H9 (cell line): ENCODE data around the gene FBLN2. TPM values are rescaled to one million over a fixed set of nuclear protein-coding genes. Genes with fewer than 3 reads are reported as not detected.

Experiments used
- DNase-seq: peaks from one replicate; pipeline ENCODE4 v3.0.0-alpha.2; 2017
- H2AFZ ChIP-seq: one replicate; pipeline ENCODE4 v1.6.1; 2013; ENCODE audit warnings: mild to moderate bottlenecking, low read length, control low read depth, moderate library complexity
- H2AK5ac ChIP-seq: 2 replicates; pipeline ENCODE4 v1.6.1; 2013; ENCODE audit warnings: low read length, control low read depth, mixed read lengths; ENCODE audit not compliant: insufficient read length
- H2BK120ac ChIP-seq: one replicate; pipeline ENCODE4 v1.6.1; 2013; ENCODE audit warnings: low read depth, mild to moderate bottlenecking, low read length, control low read depth, inconsistent platforms; ENCODE audit not compliant: poor library complexity, severe bottlenecking
- H2BK12ac ChIP-seq: 2 replicates; pipeline ENCODE4 v1.6.1; 2013; ENCODE audit warnings: low read length, control low read depth, mixed read lengths, low read depth; ENCODE audit not compliant: insufficient read length
- H2BK15ac ChIP-seq: 2 replicates; pipeline ENCODE4 v1.6.1; 2013; ENCODE audit warnings: low read depth, low read length, control low read depth
- H2BK20ac ChIP-seq: one replicate; pipeline ENCODE4 v1.6.1; 2013; ENCODE audit warnings: low read depth, mild to moderate bottlenecking, low read length, control low read depth, inconsistent platforms; ENCODE audit not compliant: poor library complexity, severe bottlenecking
- H2BK5ac ChIP-seq: 2 replicates; pipeline ENCODE4 v1.6.1; 2013; ENCODE audit warnings: low read length, control low read depth, mixed read lengths; ENCODE audit not compliant: insufficient read length
- H3K14ac ChIP-seq: 2 replicates; pipeline ENCODE4 v1.6.1; 2013; ENCODE audit warnings: low read length, control low read depth; ENCODE audit not compliant: insufficient read depth
- H3K18ac ChIP-seq: 2 replicates; pipeline ENCODE4 v1.6.1; 2013; ENCODE audit warnings: low read depth, mild to moderate bottlenecking, mixed read lengths, low read length, control low read depth; ENCODE audit not compliant: insufficient read length
- H3K23ac ChIP-seq: 2 replicates; pipeline ENCODE4 v1.6.1; 2013; ENCODE audit warnings: low read length, control low read depth, mixed read lengths, low read depth; ENCODE audit not compliant: insufficient read length
- H3K23me2 ChIP-seq: 2 replicates; pipeline ENCODE4 v1.6.1; 2013; ENCODE audit warnings: low read depth, mild to moderate bottlenecking, mixed read lengths, low read length, control low read depth; ENCODE audit not compliant: insufficient read length, poor library complexity, severe bottlenecking
- H3K27ac ChIP-seq: 2 replicates; pipeline ENCODE4 v1.5.1; 2013; ENCODE audit warnings: low read length, control low read depth, mixed read lengths, low read depth; ENCODE audit not compliant: insufficient read length
- H3K27me3 ChIP-seq: 2 replicates; pipeline ENCODE4 v1.6.1; 2013; ENCODE audit warnings: low read length, control low read depth, inconsistent platforms; ENCODE audit not compliant: insufficient read depth
- H3K4ac ChIP-seq: 2 replicates; pipeline ENCODE4 v1.6.1; 2013; ENCODE audit warnings: low read depth, mild to moderate bottlenecking, control low read depth, inconsistent platforms, low read length, moderate library complexity
- H3K4me1 ChIP-seq: 2 replicates; pipeline ENCODE4 v1.6.1; 2013; ENCODE audit warnings: low read length, control low read depth, inconsistent platforms; ENCODE audit not compliant: insufficient read depth
- H3K4me2 ChIP-seq: 2 replicates; pipeline ENCODE4 v1.6.1; 2013; ENCODE audit warnings: low read length, control low read depth, mixed read lengths; ENCODE audit not compliant: insufficient read length, insufficient read depth
- H3K56ac ChIP-seq: 2 replicates; pipeline ENCODE4 v1.6.1; 2013; ENCODE audit warnings: low read depth, mild to moderate bottlenecking, mixed read lengths, low read length, control low read depth; ENCODE audit not compliant: insufficient read length
- H3K79me1 ChIP-seq: 2 replicates; pipeline ENCODE4 v1.6.1; 2013; ENCODE audit warnings: low read depth, mild to moderate bottlenecking, moderate library complexity, low read length, control low read depth, inconsistent platforms; ENCODE audit not compliant: insufficient read depth, poor library complexity, severe bottlenecking
- H3K79me2 ChIP-seq: 2 replicates; pipeline ENCODE4 v1.6.1; 2013; ENCODE audit warnings: low read length, control low read depth, inconsistent platforms; ENCODE audit not compliant: insufficient read depth
- H3K9ac ChIP-seq: 2 replicates; pipeline ENCODE4 v1.6.1; 2013; ENCODE audit warnings: low read length, control low read depth, mixed read lengths; ENCODE audit not compliant: insufficient read length; ENCODE audit errors: extremely low read depth
- H3K9me3 ChIP-seq: one replicate; pipeline ENCODE4 v1.6.1; 2013; ENCODE audit warnings: low read depth, low read length, inconsistent platforms; ENCODE audit not compliant: control insufficient read depth
- H3T11ph ChIP-seq: one replicate; pipeline ENCODE4 v1.6.1; 2013; ENCODE audit warnings: mild to moderate bottlenecking, low read length, control low read depth, inconsistent platforms
- H4K20me1 ChIP-seq: one replicate; pipeline ENCODE4 v1.6.1; 2013; ENCODE audit not compliant: control insufficient read depth, insufficient read length, insufficient read depth
- H4K5ac ChIP-seq: 2 replicates; pipeline ENCODE4 v1.6.1; 2013; ENCODE audit warnings: low read depth, mild to moderate bottlenecking, mixed read lengths, low read length, control low read depth; ENCODE audit not compliant: insufficient read length
- H4K8ac ChIP-seq: replicated peaks from 2 replicates; pipeline ENCODE4 v1.6.1; 2013; ENCODE audit warnings: low read length, control low read depth, mixed read lengths, low read depth; ENCODE audit not compliant: insufficient read length
- H4K91ac ChIP-seq: 2 replicates; pipeline ENCODE4 v1.6.1; 2013; ENCODE audit warnings: low read depth, mild to moderate bottlenecking, moderate library complexity, mixed read lengths, low read length, control low read depth; ENCODE audit not compliant: insufficient read length
- H3K27ac Mint-ChIP-seq, 3 experiments: 2 replicates in 2 of 3; 3 replicates in 1 of 3; pipeline ENCODE4 v1.8.0; 2020 to 2021; ENCODE audit warnings: mixed read lengths in 3 of 3, mild to moderate bottlenecking in 1 of 3, moderate library complexity in 1 of 3
- H3K27me3 Mint-ChIP-seq: 2 replicates; pipeline ENCODE4 v1.8.0; 2021; ENCODE audit warnings: low read depth, mild to moderate bottlenecking, moderate library complexity, mixed read lengths
- H3K36me3 Mint-ChIP-seq, 3 experiments: 2 replicates in 2 of 3; 3 replicates in 1 of 3; pipeline ENCODE4 v1.8.0; 2020 to 2021; ENCODE audit warnings: low read depth in 3 of 3, mixed read lengths in 3 of 3; ENCODE audit not compliant: insufficient read depth in 1 of 3
- H3K4me1 Mint-ChIP-seq, 2 experiments: 2 replicates each; pipeline ENCODE4 v1.8.0; 2020; ENCODE audit warnings: mixed read lengths in 2 of 2
- H3K4me3 Mint-ChIP-seq, 2 experiments: 2 replicates in 1 of 2; 3 replicates in 1 of 2; pipeline ENCODE4 v1.8.0; 2020 to 2021; ENCODE audit warnings: mild to moderate bottlenecking in 2 of 2, mixed read lengths in 2 of 2, moderate library complexity in 1 of 2
- H3K9me3 Mint-ChIP-seq, 2 experiments: 2 replicates in 1 of 2; 3 replicates in 1 of 2; pipeline ENCODE4 v1.8.0; 2020; ENCODE audit warnings: mild to moderate bottlenecking in 2 of 2, mixed read lengths in 2 of 2, moderate library complexity in 1 of 2
- CTCF ChIP-seq: fragments of 200-600 bp; sonication (generic); conservative IDR thresholded peaks from 3 replicates; pipeline ENCODE4 v1.8.0; 2021; ENCODE audit warnings: antibody characterized with exemption, mild to moderate bottlenecking
- whole genome bisulfite sequencing: extraction: QIAGEN DNeasy Blood & Tissue Kit; methylation state at CpG from one replicate; pipeline ENCODE4 v1.1.7; 2013; ENCODE audit warnings: missing lambda C conversion rate, low lambda C conversion rate, mixed read lengths; ENCODE audit not compliant: insufficient read length; ENCODE audit errors: extremely low coverage; 5-methylcytosine and 5-hydroxymethylcytosine counted together
- total RNA-seq: library from RNA; stranded (reverse); gene quantifications from 2 replicates; pipeline ENCODE4 v1.2.1, GENCODE V29; 2021

Gene FBLN2
- total RNA-seq, 1 experiment from 2014 or later: 11.8 TPM

DNA sequence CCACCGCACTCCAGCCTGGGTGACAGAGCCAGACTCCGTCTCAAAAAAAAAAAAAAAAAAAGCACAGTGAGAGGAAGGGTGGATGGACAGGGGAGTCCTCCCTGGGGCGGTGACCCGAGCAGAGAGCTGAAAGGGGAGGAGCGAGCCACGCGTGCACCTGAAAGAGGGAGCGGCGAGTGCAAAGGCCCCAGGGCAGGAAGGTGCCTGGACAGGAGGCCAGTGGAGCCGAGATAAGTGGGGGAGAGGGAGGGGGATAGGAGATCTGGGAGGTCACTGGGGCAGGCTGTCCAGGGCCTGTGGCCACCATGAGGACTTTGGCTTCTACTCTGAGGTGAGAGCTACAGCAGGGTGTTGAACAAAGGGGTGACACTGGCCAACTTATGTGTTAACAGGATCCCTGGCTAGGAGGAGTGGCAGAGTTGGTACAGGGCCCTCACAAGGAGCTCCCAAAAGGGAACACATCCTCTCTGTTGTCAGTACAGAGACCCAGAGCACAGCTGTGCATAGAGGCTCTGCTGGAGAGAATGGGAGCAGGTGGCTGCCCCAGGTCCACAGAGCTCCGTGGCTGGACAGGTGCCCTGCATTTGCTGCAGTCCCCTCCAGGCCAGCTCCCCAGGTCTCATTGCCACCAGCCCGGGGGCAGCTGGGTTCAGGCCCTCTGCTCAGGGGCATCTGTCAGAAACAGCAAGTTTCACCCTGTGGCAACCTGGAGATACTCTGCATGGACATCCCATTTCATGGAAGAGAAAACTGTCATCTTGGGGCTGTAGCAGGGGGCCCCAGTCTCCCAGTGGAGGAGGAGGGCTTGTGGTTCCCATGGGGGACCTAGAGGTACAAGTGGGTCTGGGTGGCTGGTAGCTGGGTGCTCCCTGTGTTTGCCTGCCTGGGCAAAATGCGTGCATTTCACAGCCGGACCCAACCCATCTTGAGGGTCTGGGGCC is 28.5 kb downstream of the FBLN2 start:
- no peaks in the 10 kb centered on the region for H3K79me2 ChIP-seq
- H3K27ac Mint-ChIP-seq: 0 out of 7 replicates have a peak overlapping the region, but pooled peaks of 1 of the 3 experiments have one; percentile 77
- no peaks in the 10 kb centered on the region for H3K9me3 Mint-ChIP-seq
- no peak overlapping the region for H3K14ac ChIP-seq
- no peak overlapping the region for H3K18ac ChIP-seq
- no peak overlapping the region for H2AK5ac ChIP-seq
- peaks cover 5% of the 10 kb centered on the region; the same call in 1 of the 2 replicates for H3K4me1 ChIP-seq
- no peak overlapping the region for H3K4me2 ChIP-seq
- no peak overlapping the region for H4K91ac ChIP-seq
- H3K23me2 ChIP-seq: no peaks in the 10 kb centered on the region
- WGBS: no CpG with 5 or more reads among the region's 14 CpGs
- no peak overlapping the region for H3K9ac ChIP-seq
- no peak overlapping the region for H2BK15ac ChIP-seq
- H4K20me1 ChIP-seq: no peaks in the 10 kb centered on the region
- no peak overlapping the region for H3T11ph ChIP-seq
- no peak overlapping the region for H3K23ac ChIP-seq
- H3K36me3 Mint-ChIP-seq: no peaks in the 10 kb centered on the region
- H3K4me1 Mint-ChIP-seq: peaks cover 20 to 24% of the 10 kb centered on the region in 2 experiments
- H2AFZ ChIP-seq: no peak overlapping the region
- no peaks in the 10 kb centered on the region for H3K79me1 ChIP-seq
- no peak overlapping the region for H3K27ac ChIP-seq
- H3K27me3 Mint-ChIP-seq: no peaks in the 10 kb centered on the region; the same call in 1 of the 2 replicates
- TF ChIP-seq CTCF: no peak
- H4K8ac ChIP-seq: no peak overlapping the region
- H3K4me3 Mint-ChIP-seq: no peak overlapping the region
- H4K5ac ChIP-seq: no peak overlapping the region
- H2BK120ac ChIP-seq: no peak overlapping the region
- no peak overlapping the region for H2BK20ac ChIP-seq
- no peaks in the 10 kb centered on the region for H3K9me3 ChIP-seq
- no peak overlapping the region for H3K4ac ChIP-seq
- no peak overlapping the region for H2BK5ac ChIP-seq
- DNase-seq: no peak
- no peak overlapping the region for H3K56ac ChIP-seq
- no peak overlapping the region for H2BK12ac ChIP-seq
- no peaks in the 10 kb centered on the region for H3K27me3 ChIP-seq
